ENCODE measurements around the gene ZKSCAN1. TPM values are rescaled to one million over a fixed set of nuclear protein-coding genes. Genes with fewer than 3 reads are reported as not detected.
A peak's percentile ranks its signal among the peaks of the same experiment; 100 is the strongest.

Gene ZKSCAN1
- total RNA-seq, 1 experiment from 2014 or later = 29.8 TPM

DNA sequence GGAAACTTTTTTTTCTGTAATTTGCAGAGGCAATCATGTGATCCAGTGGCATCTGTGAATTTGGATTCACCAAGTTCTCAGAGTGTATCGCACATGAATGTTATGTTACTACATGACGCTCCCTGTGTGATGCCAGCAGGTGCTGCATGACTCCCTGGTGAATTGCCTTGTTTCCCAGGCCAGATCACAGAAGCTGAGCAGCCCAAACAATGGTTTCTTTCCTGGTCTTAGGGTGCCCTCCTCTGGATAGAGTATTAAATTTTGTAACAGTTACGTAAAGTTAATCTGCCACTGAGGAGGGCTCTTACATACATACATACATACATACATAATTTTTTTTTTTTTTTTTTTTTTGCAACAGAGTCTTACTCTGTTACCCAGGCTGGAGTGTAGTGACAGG is 37.8 kb downstream of the ZKSCAN1 start:
- Histone ChIP-seq H3K56ac (ENCODE audit: insufficient read length, low read depth, low read length) (no peak overlapping the region), H2BK15ac (ENCODE audit: low read depth, low read length) (no peak overlapping the region), H3K4me1 (ENCODE audit: insufficient read depth, low read length) (no peaks in the 10 kb centered on the region), H2BK20ac (ENCODE audit: low read depth, low read length, poor library complexity, severe bottlenecking) (no peak overlapping the region), H2BK120ac (ENCODE audit: low read depth, low read length, poor library complexity, severe bottlenecking) (no peak overlapping the region), H4K20me1 (ENCODE audit: control insufficient read depth, insufficient read depth, insufficient read length) (no peaks in the 10 kb centered on the region), H4K5ac (ENCODE audit: insufficient read length, low read depth, low read length) (no peak overlapping the region), H3K9me3 (ENCODE audit: control insufficient read depth, low read depth, low read length) (no peaks in the 10 kb centered on the region), H2BK12ac (ENCODE audit: insufficient read length, low read depth, low read length) (no peak overlapping the region), H3K23ac (ENCODE audit: insufficient read length, low read depth, low read length) (no peak overlapping the region), H3T11ph (ENCODE audit: low read length) (no peak overlapping the region), H3K9ac (ENCODE audit: extremely low read depth, insufficient read length, low read length) (no peak overlapping the region), H2BK5ac (ENCODE audit: insufficient read length, low read length) (no peak overlapping the region), H3K27ac (ENCODE audit: insufficient read length, low read depth, low read length) (no peak overlapping the region), H4K91ac (ENCODE audit: insufficient read length, low read depth, low read length) (no peak overlapping the region), H3K79me1 (ENCODE audit: insufficient read depth, low read depth, low read length, poor library complexity, severe bottlenecking) (peaks cover 6% of the 10 kb centered on the region), H3K4ac (ENCODE audit: low read depth, low read length) (no peak overlapping the region), H3K18ac (ENCODE audit: insufficient read length, low read depth, low read length) (no peak overlapping the region), H2AFZ (ENCODE audit: low read length) (no peak overlapping the region), H4K8ac (replicated peaks; ENCODE audit: insufficient read length, low read depth, low read length) (no peak overlapping the region), H3K27me3 (ENCODE audit: insufficient read depth, low read length) (no peaks in the 10 kb centered on the region), H2AK5ac (ENCODE audit: insufficient read length, low read length) (no peak overlapping the region), H3K4me2 (ENCODE audit: insufficient read depth, insufficient read length, low read length) (no peak overlapping the region), H3K79me2 (ENCODE audit: insufficient read depth, low read length) (no peaks in the 10 kb centered on the region; the same call in 1 of the 2 replicates), H3K23me2 (ENCODE audit: insufficient read length, low read depth, low read length, poor library complexity, severe bottlenecking) (peaks cover 2% of the 10 kb centered on the region), H3K14ac (ENCODE audit: insufficient read depth, low read length) (no peak overlapping the region)
- peaks cover 10 to 12% of the 10 kb centered on the region in 2 experiments for H3K4me1 Mint-ChIP-seq
- no peak for DNase-seq
- no peak overlapping the region for H3K4me3 Mint-ChIP-seq
- H3K9me3 Mint-ChIP-seq = peaks cover 0 to 2% of the 10 kb centered on the region in 2 experiments; a peak in 1 of 5 replicates
- no peak overlapping the region for H3K27ac Mint-ChIP-seq
- TF ChIP-seq, protein P1, sequence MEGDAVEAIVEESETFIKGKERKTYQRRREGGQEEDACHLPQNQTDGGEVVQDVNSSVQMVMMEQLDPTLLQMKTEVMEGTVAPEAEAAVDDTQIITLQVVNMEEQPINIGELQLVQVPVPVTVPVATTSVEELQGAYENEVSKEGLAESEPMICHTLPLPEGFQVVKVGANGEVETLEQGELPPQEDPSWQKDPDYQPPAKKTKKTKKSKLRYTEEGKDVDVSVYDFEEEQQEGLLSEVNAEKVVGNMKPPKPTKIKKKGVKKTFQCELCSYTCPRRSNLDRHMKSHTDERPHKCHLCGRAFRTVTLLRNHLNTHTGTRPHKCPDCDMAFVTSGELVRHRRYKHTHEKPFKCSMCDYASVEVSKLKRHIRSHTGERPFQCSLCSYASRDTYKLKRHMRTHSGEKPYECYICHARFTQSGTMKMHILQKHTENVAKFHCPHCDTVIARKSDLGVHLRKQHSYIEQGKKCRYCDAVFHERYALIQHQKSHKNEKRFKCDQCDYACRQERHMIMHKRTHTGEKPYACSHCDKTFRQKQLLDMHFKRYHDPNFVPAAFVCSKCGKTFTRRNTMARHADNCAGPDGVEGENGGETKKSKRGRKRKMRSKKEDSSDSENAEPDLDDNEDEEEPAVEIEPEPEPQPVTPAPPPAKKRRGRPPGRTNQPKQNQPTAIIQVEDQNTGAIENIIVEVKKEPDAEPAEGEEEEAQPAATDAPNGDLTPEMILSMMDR (conservative IDR thresholded peaks at IDR 0.05) = peak; percentile 45; the same call in 2 of the 3 replicates
- peaks cover 24 to 38% (median 36%) of the 10 kb centered on the region in 3 experiments for H3K36me3 Mint-ChIP-seq (ENCODE audit: insufficient read depth in 1 of 3, low read depth in 3 of 3)
- no peaks in the 10 kb centered on the region for H3K27me3 Mint-ChIP-seq (ENCODE audit: low read depth)
- WGBS (ENCODE audit: extremely low coverage, insufficient read length, low lambda C conversion rate) = no CpG with 5 or more reads among the region's 3 CpGs

Data from H9 (cell line).